HG03064 (cell line): ENCODE measurements around the gene F2RL1.
"Not testable (repeated sequence)": the region's sequence is repeated elsewhere in the genome, so short reads cannot be mapped to it uniquely, and the experiment has no call there.

ENCODE experiments used
- ATAC-seq: cut with Tn5 transposase; IDR thresholded peaks from one replicate; pipeline ENCODE4 v1.9.1; 2021; ENCODE audit warnings: low read depth; ENCODE audit not compliant: unreplicated experiment

The F2RL1 gene

DNA sequence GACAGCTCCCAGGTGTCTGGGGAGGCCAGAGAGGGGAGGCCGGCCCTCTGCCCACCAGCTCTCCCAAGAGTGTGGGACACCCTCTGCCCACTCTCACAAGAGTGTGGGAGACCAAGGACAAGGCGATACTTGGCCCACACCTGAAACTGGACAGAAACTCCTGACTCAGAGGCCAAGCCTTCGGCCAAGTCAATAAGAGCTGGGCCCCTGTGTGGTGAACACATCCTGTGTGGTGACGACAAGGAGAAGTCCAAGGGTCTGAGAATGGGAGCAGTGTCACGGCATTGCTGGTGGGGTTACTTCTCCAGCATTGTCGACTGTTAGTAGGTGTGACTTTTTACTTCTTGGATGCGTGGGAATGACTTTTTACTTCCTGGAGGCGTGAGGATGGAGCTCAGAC is 14.6 kb upstream of the F2RL1 start:
- no peak for ATAC-seq

DNA sequence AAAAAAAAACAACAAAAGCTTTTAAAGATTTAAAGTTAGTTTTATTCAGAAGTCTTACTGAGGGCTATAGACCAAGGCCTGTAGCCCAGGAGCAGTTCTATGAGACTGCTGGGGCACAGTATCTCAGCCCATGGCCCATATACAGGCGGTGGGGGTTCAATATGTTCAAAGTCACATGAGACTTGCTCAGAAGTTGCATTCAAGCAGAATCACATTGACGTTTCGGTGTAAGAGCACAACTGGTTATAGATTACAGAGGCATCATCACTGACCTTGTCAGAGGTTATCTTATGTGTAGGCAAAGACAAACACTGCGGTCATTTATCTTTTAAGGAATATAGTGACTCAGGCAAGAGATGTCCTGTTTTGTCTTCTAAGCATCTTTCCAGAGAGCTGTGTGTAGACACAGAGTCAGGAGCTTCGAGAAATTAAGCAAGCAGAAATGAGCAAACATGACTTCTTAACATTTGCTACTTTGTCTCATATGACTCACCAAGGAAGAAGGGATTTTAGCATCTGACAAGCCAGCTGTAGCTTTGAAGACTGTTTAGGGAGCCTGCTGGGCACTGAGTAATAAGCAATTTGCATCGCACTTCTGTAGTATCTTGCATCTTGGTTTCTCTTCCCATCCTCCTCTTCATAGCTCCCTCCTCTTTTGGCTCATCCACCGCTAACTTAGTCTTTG is 12.9 kb upstream of the F2RL1 start:
- no peak for ATAC-seq

- no peak for ATAC-seq
Observed at GRCh38 chr5:76807296-76807695, 11.5 kb upstream of the F2RL1 start.

DNA sequence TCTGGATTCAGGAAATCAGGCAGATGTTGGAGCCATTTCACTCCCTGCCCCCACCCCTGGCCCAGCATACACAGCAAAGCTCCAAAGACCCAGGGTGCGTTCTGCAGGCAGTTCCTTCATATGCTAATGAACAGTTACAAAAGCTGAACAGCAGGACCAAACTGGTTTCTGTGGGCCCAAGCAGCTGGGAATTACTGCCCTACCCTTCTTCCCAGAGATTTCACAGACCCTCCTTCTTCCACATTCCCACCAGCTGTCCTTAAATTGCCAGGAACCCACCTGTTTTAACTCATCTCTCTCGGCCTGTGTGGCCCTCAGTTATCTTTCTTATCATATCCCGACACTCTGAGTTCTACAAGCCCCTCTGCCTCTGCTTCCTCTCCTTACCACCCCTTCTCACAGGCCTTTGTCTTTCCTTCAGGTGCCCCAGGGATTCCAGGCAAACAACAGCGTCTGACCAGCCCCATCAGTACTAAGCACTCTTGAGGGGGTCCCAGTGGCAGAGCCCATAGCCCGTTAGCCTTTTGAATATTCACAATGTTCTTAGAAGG is 10.6 kb upstream of the F2RL1 start:
- no peak for ATAC-seq

DNA sequence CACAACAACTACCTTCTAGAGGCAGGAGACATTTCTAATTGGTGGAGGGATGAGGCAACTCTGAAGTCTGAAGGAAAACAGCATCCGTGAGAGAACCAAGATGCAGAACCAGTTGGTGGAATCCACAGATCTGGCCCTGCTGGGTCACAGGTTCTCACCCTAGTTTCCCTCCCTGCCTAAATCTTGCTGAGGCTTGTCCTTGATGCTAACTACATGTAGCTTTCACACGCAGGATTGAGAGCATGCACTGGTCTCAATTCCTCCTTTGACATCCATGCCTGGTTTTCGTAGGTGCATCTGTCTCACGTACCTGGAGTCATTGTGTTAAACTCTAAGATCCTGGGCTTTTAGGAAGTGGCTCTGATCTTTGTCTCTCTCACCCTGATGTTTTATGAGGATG is 9.7 kb upstream of the F2RL1 start:
- no peak for ATAC-seq

DNA sequence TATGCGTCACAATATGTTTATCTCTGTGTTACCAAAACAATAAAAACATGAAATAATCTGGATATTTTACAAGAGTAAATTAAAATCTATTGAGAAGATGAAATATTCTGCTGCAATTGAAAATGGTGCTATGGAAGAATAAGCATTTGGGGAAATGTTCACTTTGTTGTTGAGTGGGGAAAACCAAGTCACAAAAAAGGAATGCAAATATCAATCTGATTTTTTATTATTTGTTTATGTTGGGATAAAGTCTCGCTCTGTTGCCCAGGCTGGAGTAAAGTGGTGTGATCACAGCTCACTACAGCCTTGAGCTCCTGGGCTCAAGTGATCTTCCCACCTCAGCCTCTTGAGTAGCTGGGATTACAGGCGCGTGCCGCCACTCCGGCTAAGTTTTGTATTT is 8.6 kb upstream of the F2RL1 start:
- ATAC-seq: no peak

- ATAC-seq: no peak
Observed at GRCh38 chr5:76811214-76811613, 7.6 kb upstream of the F2RL1 start.

- not testable (repeated sequence) for ATAC-seq
Observed at GRCh38 chr5:76812209-76812608, 6.6 kb upstream of the F2RL1 start.

DNA sequence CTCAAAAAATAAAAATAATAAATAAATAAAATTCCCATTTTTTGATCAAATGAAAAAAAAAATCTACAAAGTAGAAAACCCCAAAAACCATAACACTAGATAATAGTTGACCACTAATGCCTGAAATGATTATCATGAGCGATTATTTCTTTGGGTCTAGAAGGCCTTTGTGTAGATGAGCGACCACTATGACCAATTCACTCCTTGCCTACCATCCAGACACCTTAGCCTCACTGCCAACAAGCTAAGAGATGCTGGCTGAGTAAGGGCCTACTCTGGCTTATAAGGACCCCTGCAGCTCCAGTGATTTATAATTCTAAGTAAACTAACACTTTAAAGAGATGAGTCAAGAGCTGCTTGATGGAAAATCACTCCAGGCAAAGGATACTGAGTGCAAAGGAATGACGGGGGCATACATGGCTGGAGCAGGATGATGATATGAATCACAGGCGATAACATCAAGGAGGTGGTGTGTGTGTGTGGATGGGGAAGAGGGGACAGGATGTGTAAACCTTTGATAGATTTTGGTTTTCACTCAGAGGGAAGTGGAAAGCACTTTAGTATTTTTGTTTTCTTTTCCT is 4.8 kb upstream of the F2RL1 start:
- ATAC-seq: no peak

DNA sequence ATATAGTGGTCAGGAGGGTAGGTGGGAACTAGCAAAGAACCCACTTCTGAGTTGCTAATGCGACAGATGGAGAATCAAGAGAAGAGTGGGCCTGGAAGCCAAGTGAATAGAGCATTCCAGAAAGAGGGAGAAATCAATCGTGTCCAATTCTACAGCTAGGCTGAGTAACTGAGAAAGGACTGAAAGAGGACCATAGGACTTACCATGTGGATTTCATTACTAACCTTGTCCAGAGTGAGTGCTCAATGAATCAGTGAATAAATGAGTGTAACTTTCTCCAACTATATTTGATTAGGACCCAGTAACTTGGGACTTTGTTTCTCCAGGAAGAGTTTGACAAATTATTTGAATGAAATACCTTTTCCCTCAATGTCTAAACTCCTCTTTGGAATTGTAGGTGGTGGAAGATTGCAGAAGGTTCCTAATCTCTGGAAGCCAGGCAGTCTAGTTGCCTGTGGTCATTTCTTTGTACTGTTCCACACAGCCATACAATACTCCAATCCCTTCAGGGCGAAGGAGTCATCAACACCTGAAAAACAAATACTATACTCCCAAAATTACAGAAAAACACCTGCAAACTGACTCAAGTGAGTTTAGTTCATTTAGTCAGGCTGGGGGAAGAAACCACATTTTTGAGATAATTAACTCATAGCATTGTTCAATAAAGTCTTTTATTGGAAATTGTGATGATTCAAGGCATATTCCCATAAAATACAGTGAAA is 2.6 kb upstream of the F2RL1 start:
- no peak for ATAC-seq

- no peak for ATAC-seq
Observed at GRCh38 chr5:76819851-76820525, 1.2 kb downstream of the F2RL1 start.

DNA sequence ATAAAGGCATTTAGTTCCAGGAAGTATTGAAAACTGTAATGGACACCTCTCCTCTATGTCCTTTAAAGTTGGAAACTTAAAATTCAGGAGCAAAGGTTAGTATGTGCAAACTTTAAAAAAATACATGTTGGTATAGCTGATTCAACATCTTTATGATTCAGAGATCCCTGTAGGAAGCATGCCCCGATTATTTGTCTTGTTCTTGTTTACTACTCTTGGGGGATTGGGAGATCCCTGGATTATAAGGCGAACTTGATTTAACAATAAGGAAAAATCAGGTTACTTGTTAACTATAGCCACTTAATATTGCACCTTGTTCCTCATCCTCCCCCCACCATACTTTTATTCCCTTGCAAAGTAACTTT is 1.7 kb downstream of the F2RL1 start:
- no peak for ATAC-seq

GRCh38 chr5:76821136-76821535 is 2.3 kb downstream of the F2RL1 start:
- ATAC-seq: no peak

DNA sequence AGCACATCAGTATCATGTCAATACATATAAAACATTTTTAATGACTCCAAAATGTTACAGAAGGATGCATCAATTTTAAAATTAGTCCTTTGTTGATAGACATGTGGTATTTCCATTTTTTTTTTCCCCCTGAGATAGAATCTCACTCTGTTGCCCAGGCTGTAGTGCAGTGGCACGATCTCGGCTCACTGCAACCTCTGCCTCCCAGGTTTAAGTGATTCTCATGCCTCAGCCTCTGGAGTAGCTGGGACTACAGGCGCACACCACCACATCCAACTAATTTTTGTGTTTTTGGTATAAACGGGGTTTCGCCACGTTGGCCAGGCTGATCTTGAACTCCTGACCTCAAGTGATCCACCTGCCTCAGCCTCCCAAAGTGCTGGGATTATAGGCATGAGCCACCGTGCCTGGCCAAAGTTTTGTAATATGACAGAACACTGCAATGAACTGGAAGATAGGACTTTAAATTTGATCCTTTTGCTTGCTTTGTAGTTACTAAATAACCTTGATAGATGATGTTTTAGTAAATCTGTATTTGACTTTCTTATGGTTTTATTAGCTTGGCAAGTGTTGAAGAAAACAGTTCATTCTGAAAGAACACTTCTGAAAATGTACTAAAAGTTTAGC is 3.4 kb downstream of the F2RL1 start:
- not testable (repeated sequence) for ATAC-seq

GRCh38 chr5:76826416-76826815 is 7.6 kb downstream of the F2RL1 start:
- ATAC-seq: not testable (repeated sequence)

- no peak for ATAC-seq
Observed at GRCh38 chr5:76831110-76831452, 12.3 kb downstream of the F2RL1 start.

DNA sequence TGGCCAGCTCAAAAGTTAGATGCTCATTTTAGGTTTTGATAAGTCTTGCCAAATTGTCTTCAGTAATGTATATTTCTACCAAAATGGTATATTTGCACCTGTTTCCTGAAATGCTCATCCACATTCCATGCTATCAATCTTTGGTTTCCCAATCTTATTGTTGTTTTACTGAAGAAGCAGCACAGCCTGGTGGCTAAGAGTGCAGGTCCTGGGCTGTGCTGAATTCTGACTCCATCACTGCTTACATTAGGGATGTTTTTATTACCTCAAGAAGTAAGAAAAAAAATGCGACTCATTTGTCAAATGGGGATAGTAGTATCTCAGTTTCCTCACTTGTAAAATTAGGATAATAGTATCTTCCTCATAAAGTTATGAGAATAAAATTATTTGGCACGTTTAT is 17.4 kb downstream of the F2RL1 start:
- ATAC-seq: no peak

- ATAC-seq: no peak
Observed at GRCh38 chr5:76836585-76836984, 17.8 kb downstream of the F2RL1 start.

DNA sequence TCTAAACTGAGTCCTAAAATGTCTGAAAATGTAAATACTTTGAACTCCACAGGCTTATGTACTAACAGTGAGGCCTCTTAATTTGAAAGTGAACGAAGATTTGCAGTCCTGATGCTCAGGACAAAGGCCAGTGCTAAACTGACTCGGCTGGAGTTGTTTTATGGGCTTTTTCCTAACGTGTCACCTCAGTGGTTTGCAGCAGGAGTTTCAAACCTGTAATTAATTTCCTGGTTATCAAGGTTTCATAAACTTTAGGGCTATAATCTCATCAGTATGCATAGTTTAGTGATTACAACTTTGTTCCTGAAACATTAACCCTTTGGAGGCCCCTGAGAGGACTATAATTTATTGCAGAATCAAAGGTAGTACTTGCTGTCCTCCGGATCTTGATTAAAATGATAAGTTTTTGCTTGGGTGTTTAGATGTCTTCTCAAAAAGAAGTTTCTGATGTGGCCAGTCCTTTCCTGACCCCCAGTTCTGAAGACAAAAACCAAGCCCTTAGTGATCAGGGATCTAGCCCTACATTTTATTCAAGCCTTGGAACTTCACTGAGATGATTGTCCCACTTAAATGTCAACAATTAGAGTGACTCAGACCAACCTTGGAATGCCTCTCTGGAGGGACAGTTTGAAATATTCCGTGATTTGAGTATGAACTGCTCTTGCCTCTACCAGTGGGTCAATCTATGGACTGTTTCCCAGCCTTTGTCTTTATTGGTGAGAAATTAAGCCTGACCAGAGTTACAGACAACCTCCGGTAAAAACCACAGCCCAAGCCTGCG is 19.8 kb downstream of the F2RL1 start:
- no peak for ATAC-seq

GRCh38 chr5:76841361-76841760 is 22.5 kb downstream of the F2RL1 start:
- ATAC-seq: no peak
